Measurements from ENCODE around the gene SLC44A4. TPM values are rescaled to one million over a fixed set of nuclear protein-coding genes. Genes with fewer than 3 reads are reported as not detected.
"Not testable (repeated sequence)": the region's sequence is repeated elsewhere in the genome, so short reads cannot be mapped to it uniquely, and the experiment has no call there.

The SLC44A4 gene
- total RNA-seq, 1 donor from 2014 or later: not detected

- intact Hi-C loops (cut with micrococcal nuclease): loop anchor here (1.0 to 2.0 kb wide), 6 partner anchors 27 to 665 kb away; partner anchors contain the start of genes PRRC2A, SKIC2 and VARS1
Measured at GRCh38 chr6:31861919-31862343, 16.9 kb downstream of the SLC44A4 start.

DNA sequence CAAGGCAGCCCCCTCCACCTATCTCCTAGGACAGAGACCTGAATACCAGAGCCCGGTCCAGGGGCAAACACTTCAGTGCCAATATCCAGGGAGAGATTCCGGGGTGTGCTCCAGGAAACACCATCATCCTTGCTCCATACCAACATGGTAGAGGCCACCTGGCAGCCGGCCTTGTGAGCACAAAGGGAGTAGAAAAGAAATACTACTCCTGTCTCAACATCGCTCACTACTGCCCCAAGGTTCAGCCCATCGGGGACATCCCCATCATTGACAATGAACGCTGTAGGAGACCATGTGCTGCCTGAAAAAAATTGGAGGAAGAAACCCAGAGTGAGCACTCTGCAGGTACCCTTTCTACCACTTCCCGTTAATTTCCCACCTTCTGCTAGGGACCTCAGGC lies 17.6 kb downstream of the SLC44A4 start:
- intact Hi-C loops (cut with micrococcal nuclease): no loop called here

DNA sequence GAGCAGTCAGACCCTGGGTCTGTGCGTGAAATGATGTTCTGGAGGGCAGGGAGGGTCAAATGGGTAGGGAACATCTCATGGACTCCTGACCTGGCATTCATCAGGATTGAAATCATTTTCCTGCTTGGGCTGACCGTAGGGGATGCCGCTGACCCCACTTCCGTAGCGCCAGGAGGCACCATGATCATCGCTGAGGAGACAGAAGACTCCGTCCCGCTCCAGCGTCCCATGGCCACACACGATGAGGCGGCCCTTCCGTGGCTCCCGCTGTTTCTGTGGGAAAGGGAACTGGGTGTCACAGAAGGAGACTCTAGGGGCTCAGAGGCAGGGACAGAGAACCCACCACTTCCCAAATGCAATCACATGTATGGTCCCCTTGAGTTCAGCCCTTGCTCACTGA lies 18.4 kb downstream of the SLC44A4 start:
- intact Hi-C loops (cut with micrococcal nuclease): no loop called here

- intact Hi-C loops (cut with micrococcal nuclease): no loop called here
Measured at GRCh38 chr6:31859923-31860322, 18.9 kb downstream of the SLC44A4 start.

DNA sequence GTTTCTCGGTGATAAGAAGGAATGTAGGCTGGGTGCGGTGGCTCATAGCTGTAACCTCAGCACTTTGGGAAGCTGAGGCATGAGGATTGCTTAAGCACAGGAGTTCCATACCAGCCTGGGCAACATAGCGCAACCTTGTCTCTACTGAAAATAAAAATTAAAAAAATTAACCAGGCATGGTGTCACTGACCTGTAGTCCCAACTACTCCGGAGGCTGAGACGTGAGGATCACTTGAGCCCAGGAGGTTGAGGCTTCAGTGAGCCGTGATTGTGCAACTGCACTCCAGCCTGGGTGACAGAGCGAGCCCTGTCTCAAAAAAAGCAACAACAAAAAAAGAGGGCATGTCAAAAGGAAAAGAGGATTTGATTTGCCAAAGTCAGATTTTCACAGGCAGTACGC lies 20.1 kb downstream of the SLC44A4 start:
- intact Hi-C loops (cut with micrococcal nuclease): no loop called here

DNA sequence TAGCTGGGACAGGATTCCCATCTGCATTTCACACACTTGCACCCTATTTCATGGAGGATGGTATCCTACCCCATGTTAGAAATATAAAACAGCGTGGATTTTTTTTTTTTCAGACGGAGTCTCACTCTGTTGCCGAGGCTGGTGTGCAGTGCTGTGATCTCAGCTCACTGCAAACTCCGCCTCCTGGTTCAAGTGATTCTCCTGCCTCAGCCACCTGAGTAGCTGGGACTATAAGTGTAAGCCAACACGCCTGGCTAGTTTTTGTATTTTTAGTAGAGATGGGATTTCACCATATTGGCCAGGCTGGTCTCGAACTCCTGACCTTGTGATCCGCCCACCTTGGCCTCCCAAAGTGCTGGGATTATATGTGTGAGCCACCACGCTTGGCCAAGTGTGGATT lies 21.0 kb downstream of the SLC44A4 start:
- intact Hi-C loops (cut with micrococcal nuclease): not testable (repeated sequence)

DNA sequence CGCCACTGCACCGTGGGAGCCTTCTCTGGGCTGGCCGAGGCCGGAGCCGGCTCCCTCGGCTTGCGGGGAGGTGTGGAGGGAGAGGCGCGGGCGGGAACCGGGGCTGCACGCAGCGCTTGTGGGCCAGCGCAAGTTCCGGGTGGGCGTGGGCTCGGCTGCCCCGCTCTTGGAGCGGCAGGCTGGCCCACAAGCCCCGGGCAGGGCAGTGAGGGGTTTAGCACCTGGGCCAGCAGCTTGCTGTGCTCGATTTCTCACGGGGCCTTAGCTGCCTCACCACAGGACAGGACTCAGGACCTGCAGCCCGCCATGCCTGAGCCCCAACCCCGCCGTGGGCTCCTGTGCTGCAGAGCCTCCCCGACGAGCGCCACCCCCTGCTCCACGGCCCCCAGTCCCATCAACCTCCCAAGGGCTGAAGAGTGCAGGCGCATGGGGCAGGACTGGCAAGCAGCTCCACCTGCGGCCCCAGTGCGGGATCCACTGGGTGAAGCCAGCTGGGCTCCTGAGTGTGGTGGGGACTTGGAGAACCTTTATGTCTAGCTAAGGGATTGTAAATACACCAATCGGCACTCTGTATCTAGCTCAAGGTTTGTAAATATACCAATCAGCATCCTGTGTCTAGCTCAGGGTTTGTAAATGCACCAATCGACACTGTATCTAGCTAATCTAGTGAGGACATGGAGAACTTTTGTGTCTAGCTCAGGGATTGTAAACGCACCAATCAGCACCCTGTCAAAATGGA lies 26.6 kb downstream of the SLC44A4 start:
- intact Hi-C loops (cut with micrococcal nuclease): not testable (repeated sequence)

- intact Hi-C loops (cut with micrococcal nuclease): no loop called here
Measured at GRCh38 chr6:31851485-31851832, 27.3 kb downstream of the SLC44A4 start.

DNA sequence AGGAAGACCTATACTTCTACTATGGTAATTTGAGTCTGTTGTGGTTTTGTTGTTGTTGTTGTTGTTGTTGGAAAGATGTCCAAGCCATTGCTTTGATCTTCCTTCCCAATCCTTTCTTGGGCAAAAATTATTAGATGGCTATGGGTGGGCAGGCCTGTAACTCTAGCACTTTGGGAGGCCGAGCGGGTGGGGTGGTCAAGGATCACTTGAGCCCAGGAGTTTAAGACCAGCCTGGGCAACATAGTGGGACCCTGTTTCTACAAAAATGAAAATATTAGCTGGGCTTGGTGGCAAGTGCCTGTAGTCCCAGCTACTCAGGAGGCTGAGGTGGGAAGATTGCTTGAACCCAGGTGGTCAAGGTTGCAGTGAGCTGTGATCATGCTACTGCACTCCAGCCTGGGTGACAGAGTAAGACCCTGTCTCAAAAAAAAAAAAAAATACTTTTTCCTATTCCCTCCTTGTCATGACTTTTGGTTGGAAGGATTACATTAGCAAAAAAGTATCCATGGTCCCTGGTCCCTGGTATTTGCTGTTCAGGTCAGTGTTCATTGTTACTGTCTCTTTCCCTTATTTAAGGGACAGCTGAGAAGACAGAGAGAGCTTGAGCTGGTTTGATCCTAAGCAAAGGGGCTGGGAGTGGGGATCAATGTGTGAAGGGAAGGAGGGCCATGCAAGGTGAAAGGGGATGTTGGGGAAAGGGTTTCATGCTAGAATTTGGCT lies 27.9 kb downstream of the SLC44A4 start:
- intact Hi-C loops (cut with micrococcal nuclease): no loop called here

GRCh38 chr6:31847276-31847978 lies 31.4 kb downstream of the SLC44A4 start:
- intact Hi-C loops (cut with micrococcal nuclease): no loop called here

DNA sequence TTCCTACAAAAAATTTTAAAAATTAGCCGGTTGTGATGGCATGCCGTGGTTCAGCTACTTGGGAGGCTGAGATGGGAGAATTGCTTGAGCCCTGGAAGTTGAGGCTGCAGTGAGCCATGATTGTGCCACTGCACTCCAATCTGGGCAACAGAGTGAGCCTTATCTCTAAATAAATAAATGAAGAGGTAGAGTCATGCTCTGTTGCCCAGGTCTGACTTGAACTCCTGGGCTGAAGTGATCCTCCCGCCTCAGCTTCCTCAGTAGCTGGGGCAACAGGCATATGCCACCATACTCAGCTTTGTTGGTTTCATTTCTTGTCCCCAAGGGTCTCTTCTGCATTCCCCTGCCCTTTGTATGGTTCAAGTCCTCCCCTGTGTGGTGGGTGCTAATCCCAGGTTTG lies 34.3 kb downstream of the SLC44A4 start:
- intact Hi-C loops (cut with micrococcal nuclease): no loop called here

DNA sequence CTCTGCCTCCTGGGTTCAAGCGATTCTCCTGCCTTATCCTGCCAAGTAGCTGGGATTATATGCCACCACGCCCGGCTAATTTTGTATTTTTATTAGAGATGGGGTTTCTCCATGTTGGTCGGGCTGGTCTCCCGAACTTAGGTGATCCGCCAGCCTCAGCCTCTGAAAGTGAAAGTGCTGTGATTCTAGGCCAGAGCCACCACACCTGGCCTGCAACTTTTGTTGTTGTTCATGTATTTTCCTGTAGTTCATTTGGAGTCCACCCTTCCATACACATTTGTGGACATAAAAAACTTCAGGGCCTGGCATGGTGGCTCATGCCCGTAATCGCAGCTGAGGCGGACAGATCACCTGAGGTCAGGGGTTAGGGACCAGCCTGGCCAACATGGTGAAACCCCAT lies 36.7 kb downstream of the SLC44A4 start:
- intact Hi-C loops (cut with micrococcal nuclease): no loop called here

- intact Hi-C loops (cut with micrococcal nuclease): loop anchor here (10.0 kb wide), 1 partner anchor 355 kb away; the partner anchor contains the start of genes GPSM3 and PBX2
Measured at GRCh38 chr6:31839779-31840126, 39.0 kb downstream of the SLC44A4 start.

DNA sequence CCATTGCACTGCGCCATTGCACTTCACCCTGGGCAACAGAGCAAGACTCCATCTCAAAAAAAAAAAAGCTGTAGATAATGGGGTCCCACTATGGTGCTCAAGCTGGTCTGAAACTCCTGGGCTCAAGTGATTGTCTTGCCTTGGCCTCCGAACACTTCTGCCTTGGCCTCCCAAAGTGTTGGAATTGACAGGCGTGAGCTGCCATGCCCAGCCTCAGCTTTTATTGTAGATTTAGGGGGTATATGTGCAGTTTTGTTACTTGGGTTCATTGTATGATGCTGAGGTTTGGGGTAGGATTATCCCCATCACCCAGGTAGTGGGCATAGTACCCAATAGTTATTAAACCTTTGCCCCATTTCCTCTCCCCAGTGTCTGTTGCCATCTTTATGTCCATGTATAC lies 39.8 kb downstream of the SLC44A4 start:
- intact Hi-C loops (cut with micrococcal nuclease): loop anchor here (10.0 kb wide), 1 partner anchor 356 kb away; the partner anchor contains the start of genes GPSM3 and PBX2

- intact Hi-C loops (cut with micrococcal nuclease): loop anchor here (10.0 kb wide), 1 partner anchor 357 kb away; the partner anchor contains the start of genes GPSM3 and PBX2
Measured at GRCh38 chr6:31838114-31838553, 40.7 kb downstream of the SLC44A4 start.

- intact Hi-C loops (cut with micrococcal nuclease): loop anchor here (10.0 kb wide), 1 partner anchor 357 kb away; the partner anchor contains the start of genes GPSM3 and PBX2
Measured at GRCh38 chr6:31837369-31838113, 41.3 kb downstream of the SLC44A4 start.

DNA sequence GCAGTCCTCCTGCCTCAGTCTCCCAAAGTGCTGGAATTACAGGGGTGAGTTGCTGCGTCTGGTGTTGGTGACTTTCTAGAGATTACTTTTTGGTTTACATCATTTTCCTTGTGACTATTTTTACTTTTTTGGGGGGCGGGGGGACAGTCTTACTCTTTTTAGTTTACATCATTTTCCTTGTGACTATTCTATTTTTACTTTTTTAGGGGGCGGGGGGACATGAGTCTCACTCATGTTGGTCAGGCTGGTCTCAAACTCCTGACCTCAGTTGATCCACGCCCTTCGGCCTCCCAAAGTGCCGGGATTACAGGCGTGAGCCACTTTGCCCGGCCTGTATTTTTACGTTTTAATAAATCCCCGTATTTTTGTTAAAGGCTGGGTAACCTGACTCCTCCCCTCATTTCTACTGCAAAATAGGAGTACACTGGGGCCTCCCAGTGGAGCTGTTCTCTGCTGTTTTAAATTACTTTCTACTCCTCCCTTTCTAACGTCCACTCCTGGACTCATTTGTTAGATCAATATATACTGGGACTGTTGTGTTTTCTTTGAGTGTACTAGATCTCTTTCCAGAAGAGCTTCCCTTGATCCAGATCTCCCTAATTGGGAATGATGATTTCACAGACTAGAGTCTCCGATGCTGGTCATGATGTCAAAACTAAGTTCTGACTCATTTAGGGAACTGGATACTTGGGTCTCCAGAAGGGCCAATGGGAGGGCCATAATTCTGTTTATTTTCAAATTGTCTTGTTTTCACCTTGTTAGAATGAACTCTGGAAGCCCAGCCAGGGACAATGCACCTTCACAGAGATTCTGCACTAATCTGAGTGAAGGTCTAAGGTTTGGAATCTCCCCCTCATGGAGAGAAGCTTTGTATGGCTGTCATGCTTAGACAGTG lies 42.1 kb downstream of the SLC44A4 start:
- intact Hi-C loops (cut with micrococcal nuclease): loop anchor here (10.0 kb wide), 1 partner anchor 358 kb away; the partner anchor contains the start of genes GPSM3 and PBX2

DNA sequence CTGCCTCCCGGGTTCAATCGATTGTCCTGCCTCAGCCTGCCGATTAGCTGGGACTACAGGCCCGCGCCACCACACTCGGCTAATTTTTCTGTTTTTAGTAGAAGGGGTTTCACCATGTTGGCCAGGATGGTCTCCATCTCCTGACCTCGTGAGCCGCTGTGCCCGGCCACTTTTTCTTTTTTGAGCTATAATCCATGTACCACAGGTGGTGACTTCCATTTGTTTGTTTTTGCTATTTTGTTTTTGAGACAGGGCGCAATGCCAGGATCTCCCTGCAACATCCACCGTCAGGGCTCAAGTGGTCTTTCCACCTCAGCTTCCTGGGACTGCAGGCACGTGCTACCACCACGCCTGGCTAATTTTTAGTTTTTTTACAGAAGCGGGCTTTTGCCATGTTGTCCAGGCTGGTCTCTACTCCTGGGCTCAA lies 42.7 kb downstream of the SLC44A4 start:
- intact Hi-C loops (cut with micrococcal nuclease): loop anchor here (10.0 kb wide), 1 partner anchor 359 kb away; the partner anchor contains the start of genes GPSM3 and PBX2

DNA sequence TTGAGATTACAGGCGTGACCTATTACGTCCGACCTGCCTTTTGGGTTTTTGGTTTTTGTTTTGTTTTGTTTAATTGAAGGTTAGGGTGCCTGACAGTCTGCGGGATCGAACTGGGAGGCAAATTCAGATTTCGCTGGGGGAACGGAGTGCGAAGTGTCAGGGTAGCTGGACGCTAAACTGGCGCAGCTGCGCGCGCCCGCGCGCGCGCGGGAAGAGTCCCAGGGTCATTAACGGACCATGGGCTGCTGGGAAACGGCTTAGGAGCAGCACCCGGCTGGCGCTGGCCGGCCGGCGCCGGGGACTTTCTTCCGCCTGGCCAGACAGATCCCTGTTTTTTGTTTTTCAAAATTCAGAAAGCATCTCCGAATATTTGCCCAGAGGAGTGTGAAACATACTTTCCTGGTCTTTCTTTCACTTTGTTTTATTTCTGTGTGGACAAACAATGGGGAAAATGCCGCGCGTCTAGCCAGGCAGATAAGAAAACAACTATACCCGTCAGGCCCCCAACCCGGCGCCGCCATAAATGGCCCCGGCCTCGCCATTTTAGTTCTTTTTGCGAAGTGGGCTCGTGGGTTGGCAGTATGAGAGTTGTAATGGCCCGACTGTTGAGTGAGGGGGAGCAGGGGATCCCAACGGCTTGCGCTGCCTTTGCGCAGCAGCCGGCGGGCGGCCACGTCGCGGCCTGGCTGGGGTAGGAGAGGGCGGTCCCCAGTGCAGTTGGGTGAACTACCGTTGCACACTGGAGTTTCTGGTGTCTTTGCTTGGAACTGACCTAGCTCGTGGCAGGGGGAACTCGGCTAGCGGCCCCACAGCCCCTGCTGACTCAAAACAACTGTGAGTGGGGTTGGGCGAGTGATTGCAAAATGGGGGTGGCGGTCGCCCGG lies 44.2 kb downstream of the SLC44A4 start:
- intact Hi-C loops (cut with micrococcal nuclease): loop anchor here (1.0 to 10.0 kb wide), 12 partner anchors 28 to 360 kb away; partner anchors contain the start of genes ABHD16A, BAG6, EHMT2 and GPANK1
